ENCODE results near the gene RNF224.

GRCh38 chr9:137191245-137191644 is 36.1 kb upstream of the RNF224 start:
- TF ChIP-seq, protein P1, sequence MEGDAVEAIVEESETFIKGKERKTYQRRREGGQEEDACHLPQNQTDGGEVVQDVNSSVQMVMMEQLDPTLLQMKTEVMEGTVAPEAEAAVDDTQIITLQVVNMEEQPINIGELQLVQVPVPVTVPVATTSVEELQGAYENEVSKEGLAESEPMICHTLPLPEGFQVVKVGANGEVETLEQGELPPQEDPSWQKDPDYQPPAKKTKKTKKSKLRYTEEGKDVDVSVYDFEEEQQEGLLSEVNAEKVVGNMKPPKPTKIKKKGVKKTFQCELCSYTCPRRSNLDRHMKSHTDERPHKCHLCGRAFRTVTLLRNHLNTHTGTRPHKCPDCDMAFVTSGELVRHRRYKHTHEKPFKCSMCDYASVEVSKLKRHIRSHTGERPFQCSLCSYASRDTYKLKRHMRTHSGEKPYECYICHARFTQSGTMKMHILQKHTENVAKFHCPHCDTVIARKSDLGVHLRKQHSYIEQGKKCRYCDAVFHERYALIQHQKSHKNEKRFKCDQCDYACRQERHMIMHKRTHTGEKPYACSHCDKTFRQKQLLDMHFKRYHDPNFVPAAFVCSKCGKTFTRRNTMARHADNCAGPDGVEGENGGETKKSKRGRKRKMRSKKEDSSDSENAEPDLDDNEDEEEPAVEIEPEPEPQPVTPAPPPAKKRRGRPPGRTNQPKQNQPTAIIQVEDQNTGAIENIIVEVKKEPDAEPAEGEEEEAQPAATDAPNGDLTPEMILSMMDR (IDR thresholded peaks at IDR 0.05; ENCODE audit: insufficient read depth, low read length, poor library complexity, severe bottlenecking): no peak
- no peak for TF ChIP-seq EZH2phosphoT487 (conservative IDR thresholded peaks at IDR 0.05; ENCODE audit: low read length)

Data from SU-DHL-6 (cell line).